Measurements from ENCODE around the gene PSMB10.

Gene PSMB10

GRCh38 chr16:67963662-67964321 is 27.1 kb upstream of the PSMB10 start:
- no peak for DNase-seq (ENCODE audit: low read depth in 3 of 3, low spot score in 1 of 3)

GRCh38 chr16:67963292-67963661 is 26.6 kb upstream of the PSMB10 start:
- DNase-seq (ENCODE audit: low read depth in 3 of 3, low spot score in 1 of 3), result no peak

GRCh38 chr16:67962135-67962534 is 25.5 kb upstream of the PSMB10 start:
- no peak for DNase-seq (ENCODE audit: low read depth in 3 of 3, low spot score in 1 of 3)

GRCh38 chr16:67961551-67961957 is 24.9 kb upstream of the PSMB10 start:
- DNase-seq (ENCODE audit: low read depth in 3 of 3, low spot score in 1 of 3), result no peak

GRCh38 chr16:67959536-67960329 is 23.1 kb upstream of the PSMB10 start:
- DNase-seq (ENCODE audit: low read depth in 3 of 3, low spot score in 1 of 3), result no peak

- DNase-seq (ENCODE audit: low read depth in 3 of 3, low spot score in 1 of 3), result no peak
These were observed 21.0 kb upstream of the PSMB10 start for GRCh38 chr16:67957622-67958021.

GRCh38 chr16:67954421-67955196 is 18.0 kb upstream of the PSMB10 start:
- no peak for DNase-seq (ENCODE audit: low read depth in 3 of 3, low spot score in 1 of 3)

- no peak for DNase-seq (ENCODE audit: low read depth in 3 of 3, low spot score in 1 of 3)
These were observed 17.2 kb upstream of the PSMB10 start for GRCh38 chr16:67953641-67954375.

GRCh38 chr16:67951485-67951884 is 14.8 kb upstream of the PSMB10 start:
- no peak for DNase-seq (ENCODE audit: low read depth in 3 of 3, low spot score in 1 of 3)

GRCh38 chr16:67950335-67950843 is 13.7 kb upstream of the PSMB10 start:
- no peak for DNase-seq (ENCODE audit: low read depth in 3 of 3, low spot score in 1 of 3)

- DNase-seq (ENCODE audit: low read depth in 3 of 3, low spot score in 1 of 3), result no peak
These were observed 13.0 kb upstream of the PSMB10 start for GRCh38 chr16:67949645-67950044.

GRCh38 chr16:67948015-67948414 is 11.4 kb upstream of the PSMB10 start:
- no peak for DNase-seq (ENCODE audit: low read depth in 3 of 3, low spot score in 1 of 3)

GRCh38 chr16:67946966-67947558 is 10.4 kb upstream of the PSMB10 start:
- DNase-seq (ENCODE audit: low read depth in 3 of 3, low spot score in 1 of 3), result no peak

- DNase-seq (ENCODE audit: low read depth in 3 of 3, low spot score in 1 of 3), result no peak
These were observed 9.5 kb upstream of the PSMB10 start for GRCh38 chr16:67946128-67946569.

- no peak for DNase-seq (ENCODE audit: low read depth in 3 of 3, low spot score in 1 of 3)
These were observed 8.8 kb upstream of the PSMB10 start for GRCh38 chr16:67945392-67945933.

GRCh38 chr16:67944690-67945391 is 8.2 kb upstream of the PSMB10 start:
- no peak for DNase-seq (ENCODE audit: low read depth in 3 of 3, low spot score in 1 of 3)

GRCh38 chr16:67943619-67944504 is 7.2 kb upstream of the PSMB10 start, which contains the start of gene LCAT:
LCAT (minus strand) TSS chr16:67944120; CDS start chr16:67944101, 19 bp downstream.
- DNase-seq (ENCODE audit: low read depth in 3 of 3, low spot score in 1 of 3), result no peak

GRCh38 chr16:67943256-67943618 is 6.6 kb upstream of the PSMB10 start:
- DNase-seq (ENCODE audit: low read depth in 3 of 3, low spot score in 1 of 3), result no peak

Data from stimulated activated CD4-positive, alpha-beta T cell treated with anti-CD3 and anti-CD28 coated beads, TNF-alpha, amount 100 ng/mL, for 1 hour (primary cell).